SU-DHL-6 (cell line): ENCODE data around the gene SLC9A9.

Source experiments
- EZH2phosphoT487 ChIP-seq: fragments of 200-600 bp; sonication (generic), shearing (Covaris generic); conservative IDR thresholded peaks from 2 replicates; pipeline ENCODE4 v1.6.1; 2018; ENCODE audit warnings: mild to moderate bottlenecking, antibody characterized with exemption, low read length, moderate library complexity, mixed read lengths
- TF ChIP-seq, protein P1 (sequence below): fragments of 200-600 bp; sonication (generic); IDR thresholded peaks from one replicate; pipeline ENCODE4 v1.5.1; 2017; ENCODE audit warnings: antibody characterized with exemption, mild to moderate bottlenecking, low read length, moderate library complexity; ENCODE audit not compliant: insufficient read depth, poor library complexity, severe bottlenecking

DNA sequence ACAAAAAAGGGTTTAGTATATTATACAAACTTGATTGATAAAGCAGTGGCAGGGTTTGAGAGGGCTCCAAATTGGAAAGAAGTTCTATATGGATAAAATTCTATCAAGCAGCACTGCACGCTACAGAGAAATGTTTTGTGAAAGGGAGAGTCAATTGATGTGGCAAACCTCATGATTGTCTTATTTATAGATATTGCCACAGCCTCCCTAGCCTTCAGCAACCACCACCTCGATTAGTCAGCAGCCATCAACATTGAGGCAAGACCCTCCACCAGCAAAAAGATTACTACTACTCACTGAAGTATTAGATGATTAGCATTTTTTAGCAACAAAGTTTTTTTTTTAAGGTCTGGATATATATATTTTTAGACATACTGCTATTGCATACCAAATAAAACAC lies 432.0 kb downstream of the SLC9A9 start:
- TF ChIP-seq, protein P1, sequence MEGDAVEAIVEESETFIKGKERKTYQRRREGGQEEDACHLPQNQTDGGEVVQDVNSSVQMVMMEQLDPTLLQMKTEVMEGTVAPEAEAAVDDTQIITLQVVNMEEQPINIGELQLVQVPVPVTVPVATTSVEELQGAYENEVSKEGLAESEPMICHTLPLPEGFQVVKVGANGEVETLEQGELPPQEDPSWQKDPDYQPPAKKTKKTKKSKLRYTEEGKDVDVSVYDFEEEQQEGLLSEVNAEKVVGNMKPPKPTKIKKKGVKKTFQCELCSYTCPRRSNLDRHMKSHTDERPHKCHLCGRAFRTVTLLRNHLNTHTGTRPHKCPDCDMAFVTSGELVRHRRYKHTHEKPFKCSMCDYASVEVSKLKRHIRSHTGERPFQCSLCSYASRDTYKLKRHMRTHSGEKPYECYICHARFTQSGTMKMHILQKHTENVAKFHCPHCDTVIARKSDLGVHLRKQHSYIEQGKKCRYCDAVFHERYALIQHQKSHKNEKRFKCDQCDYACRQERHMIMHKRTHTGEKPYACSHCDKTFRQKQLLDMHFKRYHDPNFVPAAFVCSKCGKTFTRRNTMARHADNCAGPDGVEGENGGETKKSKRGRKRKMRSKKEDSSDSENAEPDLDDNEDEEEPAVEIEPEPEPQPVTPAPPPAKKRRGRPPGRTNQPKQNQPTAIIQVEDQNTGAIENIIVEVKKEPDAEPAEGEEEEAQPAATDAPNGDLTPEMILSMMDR, result no peak
- TF ChIP-seq EZH2phosphoT487, result no peak
